T-helper 2 cell treated with Interferon-gamma antibody and Interleukin-4, amounts not matched to agents 5 μg/mL and 100 μg/mL, for 36 hours (primary cell): ENCODE results near the gene LUC7L.
"Not testable (repeated sequence)": the region's sequence is repeated elsewhere in the genome, so short reads cannot be mapped to it uniquely, and the experiment has no call there.

Experiments used
- DNase-seq: peaks from one replicate; pipeline ENCODE4 v3.0.0; 2021; ENCODE audit warnings: low spot score
- H3K27ac Mint-ChIP-seq: one replicate; pipeline ENCODE4 v1.8.0; 2021; ENCODE audit warnings: mild to moderate bottlenecking, mixed read lengths
- H3K27me3 Mint-ChIP-seq: one replicate; pipeline ENCODE4 v1.8.0; 2021; ENCODE audit warnings: low read depth, mixed read lengths
- H3K36me3 Mint-ChIP-seq: one replicate; pipeline ENCODE4 v1.8.0; 2021; ENCODE audit warnings: low read depth, mixed read lengths
- H3K4me1 Mint-ChIP-seq: one replicate; pipeline ENCODE4 v1.8.0; 2021; ENCODE audit warnings: low read depth, mixed read lengths
- H3K4me3 Mint-ChIP-seq: one replicate; pipeline ENCODE4 v1.8.0; 2022; ENCODE audit warnings: mild to moderate bottlenecking, moderate library complexity, mixed read lengths
- H3K9me3 Mint-ChIP-seq: one replicate; pipeline ENCODE4 v1.8.0; 2021; ENCODE audit warnings: mixed read lengths

LUC7L gene

DNA sequence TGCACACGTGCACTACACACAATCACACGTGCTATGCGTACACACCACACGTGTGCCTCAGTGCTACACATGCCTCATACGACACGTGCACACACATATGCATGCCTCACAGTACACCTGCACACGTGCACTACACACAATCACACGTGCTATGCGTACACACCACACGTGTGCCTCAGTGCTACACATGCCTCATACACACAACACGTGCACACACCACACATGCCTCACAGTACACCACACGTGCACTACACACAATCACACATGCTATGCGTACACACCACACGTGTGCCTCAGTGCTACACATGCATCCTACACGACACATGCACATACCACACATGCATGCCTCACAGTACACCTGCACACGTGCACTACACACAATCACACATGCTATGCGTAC, 38.3 kb upstream of the LUC7L start:
- DNase-seq, H3K4me3 Mint-ChIP-seq, H3K9me3 Mint-ChIP-seq, H3K36me3 Mint-ChIP-seq, H3K27ac Mint-ChIP-seq, H3K27me3 Mint-ChIP-seq, H3K4me1 Mint-ChIP-seq: not testable (repeated sequence)

- H3K36me3 Mint-ChIP-seq = peaks cover 2% of the 10 kb centered on the region
- DNase-seq = no peak
- no peaks in the 10 kb centered on the region for H3K27me3 Mint-ChIP-seq
- no peak overlapping the region for H3K27ac Mint-ChIP-seq
- H3K4me3 Mint-ChIP-seq = no peak overlapping the region
- H3K4me1 Mint-ChIP-seq = no peaks in the 10 kb centered on the region
- H3K9me3 Mint-ChIP-seq = no peaks in the 10 kb centered on the region
These were observed 37.3 kb upstream of the LUC7L start for GRCh38 chr16:266258-267164.

GRCh38 chr16:265711-266110, 36.5 kb upstream of the LUC7L start:
- no peak for DNase-seq
- Mint-ChIP-seq H3K27me3 (no peaks in the 10 kb centered on the region), H3K4me3 (no peak overlapping the region), H3K27ac (no peak overlapping the region), H3K4me1 (no peaks in the 10 kb centered on the region), H3K9me3 (no peaks in the 10 kb centered on the region), H3K36me3 (peaks cover 2% of the 10 kb centered on the region)

- Mint-ChIP-seq H3K9me3 (no peaks in the 10 kb centered on the region), H3K36me3 (peaks cover 2% of the 10 kb centered on the region), H3K4me3 (no peak overlapping the region), H3K27ac (no peak overlapping the region), H3K4me1 (no peaks in the 10 kb centered on the region), H3K27me3 (no peaks in the 10 kb centered on the region)
- DNase-seq = no peak
These were observed 35.8 kb upstream of the LUC7L start for GRCh38 chr16:265002-265529.

DNA sequence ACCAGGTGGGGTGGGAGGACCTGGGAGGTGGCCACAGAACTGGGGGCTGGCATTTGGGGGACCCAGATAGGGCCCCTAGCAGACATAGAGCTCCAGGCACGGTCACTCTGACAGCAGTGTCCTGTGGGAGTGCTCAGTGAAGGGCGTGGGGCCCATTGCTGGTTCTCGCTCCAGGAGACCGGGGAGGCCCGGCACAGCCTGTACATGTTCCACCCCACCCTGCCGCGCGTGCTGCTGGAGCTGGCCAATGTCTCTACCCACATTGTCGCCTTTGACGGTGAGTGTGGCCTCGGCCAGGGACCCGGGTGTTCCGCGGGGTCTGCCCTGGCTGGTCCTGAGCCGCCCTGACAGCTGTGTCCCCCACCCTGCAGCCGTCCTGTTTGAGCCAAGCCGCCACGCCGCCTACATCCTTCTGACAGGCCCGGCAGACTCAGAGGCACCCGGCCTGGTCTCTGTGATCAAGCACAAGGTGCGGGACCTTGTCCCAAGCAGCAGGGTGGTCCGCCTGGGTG, 35.2 kb upstream of the LUC7L start:
- Mint-ChIP-seq H3K9me3 (no peaks in the 10 kb centered on the region), H3K36me3 (peaks cover 2% of the 10 kb centered on the region), H3K4me3 (no peak overlapping the region), H3K27ac (no peak overlapping the region), H3K4me1 (no peaks in the 10 kb centered on the region), H3K27me3 (no peaks in the 10 kb centered on the region)
- DNase-seq = no peak

DNA sequence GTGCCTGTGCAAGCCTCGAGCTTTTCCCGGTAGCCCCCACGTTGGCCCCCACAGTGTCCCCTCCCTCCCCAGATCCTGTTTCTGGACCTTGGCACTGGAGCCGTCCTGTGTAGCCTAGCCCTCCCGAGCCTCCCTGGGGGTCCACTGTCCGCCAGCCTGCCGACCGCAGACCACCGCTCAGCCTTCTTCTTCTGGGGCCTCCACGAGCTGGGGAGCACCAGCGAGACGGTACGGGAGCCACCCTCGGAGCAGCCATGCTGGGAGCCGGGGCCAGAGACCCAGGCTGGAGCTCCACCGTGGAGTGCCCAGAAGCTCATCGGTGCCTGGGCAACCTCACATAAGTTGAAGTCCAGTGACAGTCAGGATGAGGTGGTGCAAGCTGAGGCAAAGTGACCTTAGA, 34.7 kb upstream of the LUC7L start:
- Mint-ChIP-seq H3K27ac (no peak overlapping the region), H3K9me3 (no peaks in the 10 kb centered on the region)
- no peak for DNase-seq

GRCh38 chr16:263182-263774, 34.0 kb upstream of the LUC7L start:
- H3K27ac Mint-ChIP-seq = no peak overlapping the region
- no peaks in the 10 kb centered on the region for H3K9me3 Mint-ChIP-seq
- H3K4me3 Mint-ChIP-seq = no peak overlapping the region
- peaks cover 2% of the 10 kb centered on the region for H3K36me3 Mint-ChIP-seq
- DNase-seq = no peak
- H3K4me1 Mint-ChIP-seq = no peaks in the 10 kb centered on the region
- H3K27me3 Mint-ChIP-seq = no peaks in the 10 kb centered on the region

More for the DNA sequence above, 34.7 kb upstream of the LUC7L start:
- no peaks in the 10 kb centered on the region for H3K4me1 Mint-ChIP-seq
- H3K4me3 Mint-ChIP-seq = no peak overlapping the region
- H3K27me3 Mint-ChIP-seq = no peaks in the 10 kb centered on the region
- peaks cover 2% of the 10 kb centered on the region for H3K36me3 Mint-ChIP-seq

DNA sequence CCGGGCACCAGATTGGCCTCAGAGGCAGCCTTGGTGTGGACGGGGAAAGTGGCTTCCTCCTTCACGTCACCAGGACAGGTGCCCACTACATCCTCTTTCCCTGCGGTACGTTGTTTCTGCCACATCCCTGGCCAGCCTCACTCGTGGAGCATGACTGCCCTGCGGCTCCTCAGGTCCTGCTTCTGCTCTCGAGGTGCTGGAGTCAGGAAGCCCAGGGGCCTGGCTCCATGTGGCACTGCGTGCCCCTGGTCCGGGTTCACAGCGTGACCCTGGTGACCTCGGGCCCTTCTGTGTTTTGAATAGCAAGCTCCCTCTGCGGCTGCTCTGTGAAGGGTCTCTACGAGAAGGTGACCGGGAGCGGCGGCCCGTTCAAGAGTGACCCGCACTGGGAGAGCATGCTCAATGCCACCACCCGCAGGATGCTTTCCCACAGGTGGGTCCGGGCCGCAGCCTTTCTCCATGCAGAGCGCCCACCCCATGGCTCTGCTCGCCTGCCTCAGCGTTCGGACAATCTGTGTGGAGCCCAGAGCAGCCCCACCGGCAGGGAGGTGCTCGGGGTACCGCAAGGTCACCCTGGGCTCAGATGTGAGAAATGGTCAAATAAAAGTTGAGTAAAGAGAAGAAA, 33.0 kb upstream of the LUC7L start:
- H3K27ac Mint-ChIP-seq = no peak overlapping the region
- no peak overlapping the region for H3K4me3 Mint-ChIP-seq
- H3K4me1 Mint-ChIP-seq = no peaks in the 10 kb centered on the region
- peaks cover 3% of the 10 kb centered on the region for H3K36me3 Mint-ChIP-seq
- no peaks in the 10 kb centered on the region for H3K9me3 Mint-ChIP-seq
- no peak for DNase-seq
- no peaks in the 10 kb centered on the region for H3K27me3 Mint-ChIP-seq

- H3K4me3 Mint-ChIP-seq = no peak overlapping the region
- DNase-seq = no peak
- H3K4me1 Mint-ChIP-seq = peaks cover 2% of the 10 kb centered on the region
- no peaks in the 10 kb centered on the region for H3K27me3 Mint-ChIP-seq
- no peak overlapping the region for H3K27ac Mint-ChIP-seq
- no peaks in the 10 kb centered on the region for H3K9me3 Mint-ChIP-seq
- H3K36me3 Mint-ChIP-seq = peaks cover 5% of the 10 kb centered on the region
These were observed 31.9 kb upstream of the LUC7L start for GRCh38 chr16:261031-261691.

- no peaks in the 10 kb centered on the region for H3K27me3 Mint-ChIP-seq
- no peaks in the 10 kb centered on the region for H3K9me3 Mint-ChIP-seq
- H3K4me1 Mint-ChIP-seq = peaks cover 6% of the 10 kb centered on the region
- no peak overlapping the region for H3K4me3 Mint-ChIP-seq
- DNase-seq = no peak
- H3K36me3 Mint-ChIP-seq = peaks cover 9% of the 10 kb centered on the region
- no peak overlapping the region for H3K27ac Mint-ChIP-seq
These were observed 31.1 kb upstream of the LUC7L start for GRCh38 chr16:260326-260725.

GRCh38 chr16:259814-260253, 30.6 kb upstream of the LUC7L start:
- no peak for DNase-seq
- Mint-ChIP-seq H3K27ac (no peak overlapping the region), H3K4me1 (peaks cover 6% of the 10 kb centered on the region), H3K9me3 (no peaks in the 10 kb centered on the region), H3K4me3 (no peak overlapping the region), H3K36me3 (peaks cover 12% of the 10 kb centered on the region), H3K27me3 (no peaks in the 10 kb centered on the region)

DNA sequence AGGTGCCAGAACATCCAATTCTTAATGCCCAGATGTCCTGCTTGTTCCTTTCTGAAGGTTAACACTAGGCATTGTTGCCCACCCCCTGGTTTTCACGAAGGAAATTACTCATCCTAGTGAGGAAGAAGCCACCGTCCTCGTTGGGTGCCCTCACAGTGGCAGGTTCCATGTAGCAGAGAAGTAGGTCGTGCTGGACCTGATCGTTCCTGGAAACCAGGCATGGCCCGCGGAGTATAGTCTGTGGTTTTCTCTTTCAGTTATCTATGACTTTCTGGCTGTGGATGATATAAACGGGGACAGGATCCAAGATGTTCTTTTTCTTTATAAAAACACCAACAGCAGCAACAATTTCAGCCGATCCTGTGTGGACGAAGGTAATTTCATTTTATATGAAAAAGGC, 30.0 kb upstream of the LUC7L start:
- Mint-ChIP-seq H3K4me1 (peaks cover 6% of the 10 kb centered on the region), H3K4me3 (no peak overlapping the region), H3K27me3 (no peaks in the 10 kb centered on the region), H3K9me3 (no peaks in the 10 kb centered on the region), H3K27ac (no peak overlapping the region), H3K36me3 (peaks cover 13% of the 10 kb centered on the region)
- no peak for DNase-seq

GRCh38 chr16:258091-258490, 28.8 kb upstream of the LUC7L start:
- H3K27me3 Mint-ChIP-seq, H3K27ac Mint-ChIP-seq, DNase-seq, H3K4me3 Mint-ChIP-seq, H3K9me3 Mint-ChIP-seq: not testable (repeated sequence)
- Mint-ChIP-seq H3K4me1 (peaks cover 13% of the 10 kb centered on the region), H3K36me3 (peaks cover 15% of the 10 kb centered on the region)
